ENCODE results near the gene HAUS2. TPM values are rescaled to one million over a fixed set of nuclear protein-coding genes. Genes with fewer than 3 reads are reported as not detected.

The HAUS2 gene
- total RNA-seq, 2 donors from 2014 or later: 21.5 to 23.0 TPM

GRCh38 chr15:42507514-42507913, 41.1 kb upstream of the HAUS2 start:
- H3K9me3 ChIP-seq: no peaks in the 10 kb centered on the region
- no peaks in the 10 kb centered on the region for H3K27me3 ChIP-seq
- no peak for DNase-seq (ENCODE audit: low spot score)
- TF ChIP-seq CTCF (IDR thresholded peaks at IDR 0.05): no peak
- H3K4me3 ChIP-seq: no peak overlapping the region
- H3K4me1 ChIP-seq: peaks cover 0 to 47% of the 10 kb centered on the region in 2 donors
- H3K36me3 ChIP-seq: no peaks in the 10 kb centered on the region
- H3K27ac ChIP-seq: no peak overlapping the region

DNA sequence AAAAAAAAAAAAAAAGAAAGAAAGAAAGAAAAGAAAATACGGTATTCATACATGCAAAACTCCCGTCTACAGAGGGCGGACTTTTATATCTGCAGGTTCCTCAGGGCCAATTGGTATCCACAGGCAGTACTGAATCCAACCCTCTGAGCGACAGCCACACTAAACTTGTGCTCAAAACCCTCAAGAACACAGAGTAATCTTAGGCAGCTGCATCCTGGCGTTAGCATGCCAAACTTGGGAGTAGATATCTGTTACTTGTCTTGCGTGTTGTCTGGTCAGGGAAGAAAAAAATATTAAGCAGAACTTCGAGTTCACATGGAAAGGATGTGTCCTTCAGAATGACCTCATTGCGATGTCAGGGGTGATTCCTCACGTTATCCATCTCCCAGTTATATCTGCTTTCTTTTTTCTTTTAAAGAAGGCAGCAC, 40.4 kb upstream of the HAUS2 start:
- Histone ChIP-seq H3K9me3 (no peaks in the 10 kb centered on the region), H3K36me3 (peaks cover 4% of the 10 kb centered on the region), H3K4me3 (no peak overlapping the region), H3K4me1 (peaks cover 0 to 43% of the 10 kb centered on the region in 2 donors), H3K27ac (peak overlapping the region in 1 of 2 donors; percentile 37), H3K27me3 (no peaks in the 10 kb centered on the region)
- no peak for TF ChIP-seq CTCF (IDR thresholded peaks at IDR 0.05)
- DNase-seq (ENCODE audit: low spot score): peak; percentile 66

DNA sequence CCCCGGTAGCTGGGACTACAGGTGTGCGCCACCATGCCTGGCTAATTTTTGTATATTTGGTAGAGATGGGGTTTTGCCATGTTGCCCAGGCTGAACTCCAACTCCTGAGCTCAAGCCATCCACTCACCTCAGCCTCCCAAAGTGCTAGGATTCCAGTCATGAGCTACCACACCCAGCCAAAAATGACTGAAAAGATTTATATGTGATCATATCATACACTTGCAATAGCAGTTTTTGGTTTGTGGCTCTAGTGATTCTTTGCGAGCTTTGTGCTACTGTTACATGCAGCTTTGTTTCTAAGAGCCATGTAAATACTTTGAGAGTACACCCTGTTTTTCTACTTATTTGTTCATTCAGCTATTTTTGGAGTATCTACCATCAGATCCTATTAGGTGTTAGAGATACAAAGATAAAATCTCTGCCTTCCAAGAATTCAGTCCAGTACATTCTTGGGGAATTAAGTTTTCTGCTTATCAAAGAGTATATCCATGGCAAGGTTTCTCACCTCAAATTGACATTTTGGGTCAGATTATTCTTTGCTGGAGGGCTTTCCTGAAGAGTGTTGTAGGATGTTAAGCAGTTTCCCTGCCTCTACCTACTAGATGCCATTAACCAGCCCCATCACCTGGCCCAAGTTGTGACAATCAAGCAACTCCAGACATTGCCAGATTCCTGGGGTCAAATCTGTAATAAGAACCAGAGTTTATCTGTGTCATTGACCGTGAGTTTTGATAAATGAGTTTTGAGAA, 38.2 kb upstream of the HAUS2 start:
- TF ChIP-seq CTCF (IDR thresholded peaks at IDR 0.05): no peak
- no peak for DNase-seq (ENCODE audit: low spot score)
- Histone ChIP-seq H3K27ac (peak overlapping the region; percentile 25 to 54), H3K27me3 (no peaks in the 10 kb centered on the region), H3K4me1 (peaks cover 0 to 32% of the 10 kb centered on the region in 2 donors), H3K9me3 (no peaks in the 10 kb centered on the region), H3K4me3 (no peak overlapping the region), H3K36me3 (peaks cover 24% of the 10 kb centered on the region)

DNA sequence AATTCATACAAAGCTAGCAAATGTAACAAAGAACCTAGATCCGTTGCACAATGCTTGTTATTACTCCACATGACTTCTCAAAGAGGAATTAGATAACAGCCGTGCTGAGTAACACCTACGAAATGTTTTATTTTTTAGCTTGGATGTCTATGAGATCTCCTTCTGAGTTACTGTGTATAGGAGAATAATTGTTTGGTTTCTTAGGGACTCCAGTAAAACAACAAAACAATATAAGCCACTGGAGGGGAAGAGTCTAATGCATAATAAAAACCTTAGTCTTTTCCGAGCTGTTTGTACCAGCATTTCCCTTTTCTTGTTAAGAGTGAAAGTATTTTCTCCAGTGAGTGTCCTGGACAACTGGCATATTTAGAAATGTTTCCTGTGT, 37.6 kb upstream of the HAUS2 start:
- Histone ChIP-seq H3K9me3 (no peaks in the 10 kb centered on the region), H3K36me3 (peaks cover 28% of the 10 kb centered on the region), H3K27ac (peak overlapping the region; percentile 25 to 54), H3K4me1 (peaks cover 0 to 32% of the 10 kb centered on the region in 2 donors), H3K27me3 (no peaks in the 10 kb centered on the region), H3K4me3 (no peak overlapping the region)
- no peak for DNase-seq (ENCODE audit: low spot score)
- TF ChIP-seq CTCF (IDR thresholded peaks at IDR 0.05): no peak

DNA sequence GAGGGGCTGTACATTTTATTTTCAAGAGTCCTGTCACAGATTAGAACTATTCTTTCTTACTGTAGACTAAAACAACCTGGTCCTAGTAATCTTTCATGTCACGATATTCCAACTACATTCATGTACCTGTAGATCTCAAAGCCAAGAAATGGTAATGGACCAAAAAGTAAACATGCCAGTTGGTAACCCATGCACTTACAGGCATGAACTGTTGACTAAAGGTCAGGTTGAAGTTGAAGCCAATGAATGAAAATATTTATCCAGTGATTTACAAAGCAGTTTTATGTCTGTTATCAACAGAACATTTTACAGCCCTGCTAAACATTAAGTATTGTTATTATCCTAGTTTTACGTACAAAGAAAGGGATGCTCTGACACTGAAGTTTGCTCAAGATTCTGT, 25.3 kb upstream of the HAUS2 start:
- Histone ChIP-seq H3K36me3 (peaks cover 25% of the 10 kb centered on the region), H3K9me3 (no peaks in the 10 kb centered on the region), H3K27ac (no peak overlapping the region)

More for the DNA sequence above, 25.3 kb upstream of the HAUS2 start:
- H3K4me3 ChIP-seq: no peak overlapping the region
- no peaks in the 10 kb centered on the region for H3K4me1 ChIP-seq
- TF ChIP-seq CTCF (IDR thresholded peaks at IDR 0.05): no peak
- H3K27me3 ChIP-seq: no peaks in the 10 kb centered on the region
- DNase-seq (ENCODE audit: low spot score): no peak

Data from right atrium auricular region (tissue), 2 donors.